ENCODE results near the gene OLIG2. TPM values are rescaled to one million over a fixed set of nuclear protein-coding genes. Genes with fewer than 3 reads are reported as not detected.

The OLIG2 gene
- not detected in 2 replicates for total RNA-seq

- intact Hi-C loops (cut with micrococcal nuclease), result loop anchor here (2.0 kb wide), 1 partner anchor 45 kb away; the partner anchor contains the start of gene OLIG1
Measured at GRCh38 chr21:33025489-33026442, at the start of gene OLIG2. OLIG2 (plus strand) TSS chr21:33025935; CDS start chr21:33026863, 928 bp downstream.

- intact Hi-C loops (cut with micrococcal nuclease), result no loop called here
Measured at GRCh38 chr21:32976791-32977190, 48.9 kb upstream of the OLIG2 start.

DNA sequence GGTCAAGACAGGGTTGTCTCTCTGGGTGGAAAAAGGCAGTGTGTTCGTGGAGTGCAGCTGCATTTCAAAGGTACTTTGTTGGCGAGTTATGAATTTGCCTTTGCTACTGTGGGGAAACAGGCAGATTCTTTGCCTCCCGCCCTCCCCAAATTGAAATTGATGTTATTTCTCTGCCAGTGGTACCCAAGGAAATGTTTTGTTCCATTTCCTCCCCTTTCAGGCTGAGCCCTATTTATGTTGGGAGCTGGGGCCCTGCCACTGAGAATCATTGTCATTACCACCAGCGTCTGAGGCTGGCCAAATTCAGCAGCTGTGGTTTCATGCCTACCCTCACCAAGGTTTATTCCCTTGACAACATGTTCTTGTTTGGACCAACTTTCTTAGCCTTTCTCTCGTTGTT is 48.5 kb upstream of the OLIG2 start:
- intact Hi-C loops (cut with micrococcal nuclease), result no loop called here

DNA sequence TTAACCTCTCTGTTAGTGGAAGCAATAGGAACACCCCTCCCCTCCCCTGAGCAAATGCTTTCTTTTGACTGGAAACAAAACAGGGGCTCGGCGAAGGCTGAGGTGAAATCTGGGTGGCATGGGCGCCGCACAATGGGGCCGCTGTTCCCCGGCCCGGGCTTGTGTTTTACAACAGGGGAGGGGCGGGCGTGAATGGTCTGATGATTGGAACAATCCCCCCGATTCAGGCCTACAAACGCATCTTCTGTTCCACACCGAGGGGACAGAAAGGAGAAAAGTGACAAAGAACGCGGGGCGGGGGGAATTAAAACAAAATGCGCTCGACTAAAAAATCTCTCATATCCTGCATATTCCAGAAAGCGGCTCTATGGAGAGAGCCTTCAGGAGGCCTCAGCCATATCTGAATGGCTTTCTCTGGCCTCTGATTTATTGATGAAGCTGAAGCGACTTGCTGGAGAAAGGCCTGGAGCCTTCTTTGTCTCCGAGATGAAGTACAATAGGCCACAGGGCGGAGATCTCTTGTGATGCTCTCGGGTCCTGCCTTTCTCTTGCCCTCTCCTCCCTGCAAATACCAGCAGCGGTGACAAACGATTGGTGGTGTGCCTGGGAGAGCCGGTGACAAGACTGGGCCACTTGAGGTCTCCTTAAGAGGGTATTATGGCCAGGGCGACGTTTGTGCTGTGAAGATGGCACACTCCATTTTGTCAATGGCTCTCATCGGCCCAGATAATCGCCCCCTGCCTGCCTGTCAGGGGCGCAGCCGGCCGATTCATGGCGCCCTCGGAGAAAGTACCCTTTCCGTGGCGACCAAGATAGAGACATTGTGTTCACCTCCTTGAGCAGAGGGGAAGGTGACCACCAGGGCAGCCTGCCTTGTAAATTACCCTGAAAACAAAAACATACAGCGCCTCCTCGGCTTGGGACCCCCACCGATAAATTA is 47.1 kb upstream of the OLIG2 start:
- intact Hi-C loops (cut with micrococcal nuclease), result no loop called here

DNA sequence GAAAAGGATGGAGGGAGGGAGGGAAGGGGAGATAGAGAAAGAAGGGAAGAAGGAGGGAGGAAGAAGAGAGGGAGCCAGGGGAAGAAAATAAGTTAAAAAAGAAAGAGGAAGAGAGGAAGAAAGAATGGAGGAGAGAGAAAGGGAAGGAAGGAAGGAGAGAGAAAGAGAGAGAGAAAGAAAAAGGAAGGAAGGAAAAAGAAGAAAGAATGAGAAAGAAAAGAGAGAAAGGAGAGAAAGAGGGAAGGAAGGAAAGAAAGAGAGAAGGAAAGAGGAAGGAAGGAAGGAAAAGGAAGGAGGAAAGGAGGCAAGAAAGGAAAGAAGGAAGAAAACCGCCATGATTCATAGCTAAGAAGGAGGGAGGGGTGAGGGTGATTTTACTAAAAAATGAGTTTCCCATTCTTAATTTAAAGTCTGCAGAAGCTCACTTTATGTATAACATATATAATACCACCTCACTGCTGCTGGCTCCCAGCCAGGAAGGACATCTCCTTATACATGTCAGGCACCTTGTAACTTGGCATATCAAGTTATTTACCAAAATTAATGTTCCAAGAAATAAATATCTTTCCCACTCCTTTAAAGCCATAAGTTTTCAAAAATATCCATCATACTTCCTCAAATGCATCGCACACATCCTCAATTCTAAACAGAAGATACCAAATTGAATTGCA is 46.0 kb upstream of the OLIG2 start:
- intact Hi-C loops (cut with micrococcal nuclease), result no loop called here

DNA sequence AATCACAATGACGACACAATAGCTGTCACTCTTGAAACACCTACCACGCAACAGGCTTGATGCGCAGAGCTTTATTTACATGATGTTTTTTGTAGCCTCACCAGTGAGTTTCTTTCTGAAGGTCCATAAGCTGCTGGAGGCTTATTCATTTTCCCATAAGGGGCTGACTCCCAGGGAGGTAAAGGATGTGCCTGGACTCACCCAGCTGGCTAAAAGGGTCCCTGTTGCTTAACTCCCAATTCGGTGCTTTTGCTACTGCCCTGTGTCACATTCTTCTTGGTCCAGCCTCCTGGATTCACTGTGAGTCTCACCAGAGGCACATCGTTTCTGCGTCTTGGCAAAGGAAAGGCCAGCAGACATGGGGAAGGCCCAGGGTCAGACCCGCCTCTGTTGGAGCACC is 44.6 kb upstream of the OLIG2 start:
- intact Hi-C loops (cut with micrococcal nuclease), result no loop called here

DNA sequence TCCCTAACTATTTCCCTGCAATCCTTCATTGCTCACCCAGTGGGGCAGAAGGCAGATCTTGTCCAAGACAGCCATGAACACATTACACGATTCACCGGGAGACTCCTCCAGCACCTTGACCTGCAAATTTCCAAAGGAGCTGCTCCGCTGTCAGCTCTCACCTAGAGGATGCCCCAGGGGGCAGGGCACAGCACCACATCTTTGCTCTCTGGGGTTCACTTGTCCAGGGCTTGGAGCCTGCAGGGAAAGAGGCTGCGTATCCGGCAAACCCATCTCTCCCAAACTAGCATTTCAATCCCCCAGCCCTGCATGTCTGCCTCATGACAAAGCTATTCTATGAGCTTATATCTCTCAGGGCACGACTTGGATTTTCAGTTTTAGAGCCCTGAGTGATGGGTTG is 35.1 kb upstream of the OLIG2 start:
- intact Hi-C loops (cut with micrococcal nuclease), result no loop called here

DNA sequence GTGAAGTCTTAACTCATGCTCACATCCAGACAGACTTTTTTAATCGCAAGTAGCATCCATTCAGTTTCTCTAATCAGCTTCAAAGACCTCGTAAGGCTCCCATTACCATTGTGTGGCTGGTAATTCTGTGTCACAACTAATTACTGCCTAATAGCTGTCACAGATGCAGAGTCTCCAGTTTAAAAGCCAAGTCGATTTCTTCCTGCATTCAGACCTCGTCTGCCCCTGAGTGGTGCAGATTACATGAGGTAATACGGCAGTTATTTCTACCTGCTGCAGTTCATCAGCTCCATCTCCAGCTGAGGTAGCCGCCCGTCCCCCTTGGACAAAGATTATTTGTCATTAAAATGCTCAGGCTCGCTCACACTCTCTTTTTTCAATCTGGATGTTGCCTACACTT is 34.4 kb upstream of the OLIG2 start:
- intact Hi-C loops (cut with micrococcal nuclease), result no loop called here

DNA sequence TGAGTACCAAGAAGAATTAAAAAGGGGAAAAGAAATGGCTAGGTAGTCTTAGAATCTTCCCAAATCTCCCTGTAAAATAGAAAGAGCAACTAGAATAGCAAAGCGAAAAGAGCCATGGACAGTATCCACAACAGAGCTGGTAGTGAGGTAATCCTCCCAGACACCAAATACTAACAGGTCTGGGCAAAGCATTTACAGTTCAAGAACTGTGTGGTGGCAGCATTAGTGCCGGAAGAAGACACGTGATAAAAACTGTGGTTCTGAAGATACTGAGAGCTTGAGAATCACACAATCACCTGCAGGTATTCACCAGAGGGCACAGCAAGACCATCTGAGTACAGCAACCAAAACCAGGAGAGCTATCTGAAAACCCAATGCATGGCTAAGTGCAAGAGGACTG is 31.8 kb upstream of the OLIG2 start:
- intact Hi-C loops (cut with micrococcal nuclease), result loop anchor here (2.0 kb wide), 1 partner anchor 203 kb away; no protein-coding TSS in a partner anchor

- intact Hi-C loops (cut with micrococcal nuclease), result loop anchor here (2.0 kb wide), 1 partner anchor 202 kb away; no protein-coding TSS in a partner anchor
Measured at GRCh38 chr21:32994305-32994704, 31.4 kb upstream of the OLIG2 start.

DNA sequence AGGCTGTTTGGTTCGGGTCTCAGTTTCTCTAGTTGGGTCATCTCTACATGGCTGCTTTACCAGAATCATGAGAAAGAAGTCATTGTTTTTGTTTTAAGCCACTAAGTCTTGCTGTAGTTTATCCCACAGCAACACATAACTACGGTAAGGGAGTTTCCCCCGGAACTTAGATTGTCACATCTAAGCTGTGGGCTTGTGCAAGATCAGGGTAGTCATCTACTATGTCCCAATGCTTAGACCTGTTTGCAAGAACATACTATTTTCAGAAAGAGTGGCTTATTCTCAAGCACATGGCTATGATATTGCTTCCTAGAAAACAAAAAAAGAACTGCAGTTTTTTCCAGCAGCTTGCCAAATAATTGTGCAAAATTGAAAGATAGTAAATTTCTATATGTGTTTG is 18.0 kb upstream of the OLIG2 start:
- intact Hi-C loops (cut with micrococcal nuclease), result no loop called here

- intact Hi-C loops (cut with micrococcal nuclease), result no loop called here
Measured at GRCh38 chr21:33008333-33009051, 17.2 kb upstream of the OLIG2 start.

- intact Hi-C loops (cut with micrococcal nuclease), result no loop called here
Measured at GRCh38 chr21:33010931-33011330, 14.8 kb upstream of the OLIG2 start.

- intact Hi-C loops (cut with micrococcal nuclease), result no loop called here
Measured at GRCh38 chr21:33011462-33011861, 14.3 kb upstream of the OLIG2 start.

DNA sequence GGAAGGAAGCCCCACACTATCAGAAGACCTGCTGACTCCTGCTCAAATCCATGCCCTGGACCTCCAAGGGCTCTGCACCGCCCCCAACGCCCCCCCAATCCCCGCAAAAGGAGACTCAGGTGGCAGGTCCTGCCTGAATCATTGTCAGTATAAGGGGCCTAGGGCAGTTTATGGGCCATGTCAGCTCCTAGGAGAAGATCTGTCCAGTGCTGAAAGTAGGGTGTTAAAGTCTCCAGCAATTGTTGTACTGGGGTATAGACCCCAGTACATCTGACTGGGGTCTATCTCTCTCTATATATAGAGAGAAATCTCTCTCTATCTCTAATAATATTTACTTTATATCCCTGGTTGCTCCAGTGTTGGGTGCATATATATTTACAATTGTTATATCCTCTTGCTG is 12.1 kb upstream of the OLIG2 start:
- intact Hi-C loops (cut with micrococcal nuclease), result no loop called here

DNA sequence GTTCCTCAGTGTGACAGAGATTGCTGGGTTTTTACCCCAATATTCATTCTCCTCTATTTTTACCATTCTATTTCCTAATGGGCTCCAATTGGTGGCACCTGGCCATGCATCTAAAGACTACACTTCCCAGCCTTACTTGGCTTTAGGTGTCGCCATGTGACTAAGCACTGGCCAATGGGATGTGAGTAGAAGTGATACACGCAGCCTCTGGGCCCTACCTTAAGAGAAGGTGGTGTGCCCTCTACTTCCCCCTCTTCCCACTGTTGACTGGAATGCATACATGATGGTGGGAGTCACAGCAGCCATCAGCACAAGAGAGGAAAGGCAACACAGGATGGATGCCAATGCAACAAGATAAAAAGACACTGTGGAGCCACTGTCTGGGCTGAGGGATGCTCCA is 11.4 kb upstream of the OLIG2 start:
- intact Hi-C loops (cut with micrococcal nuclease), result no loop called here

GRCh38 chr21:33015096-33015495 is 10.6 kb upstream of the OLIG2 start:
- intact Hi-C loops (cut with micrococcal nuclease), result no loop called here

GRCh38 chr21:33015756-33016155 is 10.0 kb upstream of the OLIG2 start:
- intact Hi-C loops (cut with micrococcal nuclease), result no loop called here

- intact Hi-C loops (cut with micrococcal nuclease), result no loop called here
Measured at GRCh38 chr21:33018707-33019465, 6.8 kb upstream of the OLIG2 start.

- intact Hi-C loops (cut with micrococcal nuclease), result no loop called here
Measured at GRCh38 chr21:33019516-33019884, 6.2 kb upstream of the OLIG2 start.

All from T-helper 2 cell treated with Interferon-gamma antibody and Interleukin-4, amounts not matched to agents 100 ng/mL and 5 ng/mL, for 36 hours (primary cell).